ENCODE results near the gene SRD5A2.

SRD5A2 gene, protein sequence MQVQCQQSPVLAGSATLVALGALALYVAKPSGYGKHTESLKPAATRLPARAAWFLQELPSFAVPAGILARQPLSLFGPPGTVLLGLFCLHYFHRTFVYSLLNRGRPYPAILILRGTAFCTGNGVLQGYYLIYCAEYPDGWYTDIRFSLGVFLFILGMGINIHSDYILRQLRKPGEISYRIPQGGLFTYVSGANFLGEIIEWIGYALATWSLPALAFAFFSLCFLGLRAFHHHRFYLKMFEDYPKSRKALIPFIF

GRCh38 chr2:31580321-31581117 lies at the start of gene SRD5A2:
Gene SRD5A2 (minus strand): TSS chr2:31580938. CDS start chr2:31580900, 38 bp downstream.
- no peak for DNase-seq

DNA sequence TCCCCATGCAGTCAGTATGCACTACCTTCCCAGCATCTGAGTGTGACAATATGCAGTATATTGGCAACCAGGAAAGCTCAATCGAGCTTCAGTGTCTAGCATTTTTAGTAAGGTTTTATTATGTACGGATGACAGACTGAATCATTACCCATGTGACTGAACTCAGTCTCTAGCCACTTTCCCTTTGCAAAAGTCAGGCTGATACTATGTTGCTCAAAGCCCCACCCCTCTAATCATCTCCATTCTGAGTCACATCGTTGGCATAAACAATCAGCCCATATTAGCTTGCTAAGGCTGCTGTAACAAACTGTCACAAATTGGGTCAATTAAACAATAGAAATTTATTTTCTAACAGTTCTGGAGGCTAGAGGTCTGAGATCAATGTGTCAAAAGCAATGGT lies 25.8 kb upstream of the SRD5A2 start:
- DNase-seq = no peak

DNA sequence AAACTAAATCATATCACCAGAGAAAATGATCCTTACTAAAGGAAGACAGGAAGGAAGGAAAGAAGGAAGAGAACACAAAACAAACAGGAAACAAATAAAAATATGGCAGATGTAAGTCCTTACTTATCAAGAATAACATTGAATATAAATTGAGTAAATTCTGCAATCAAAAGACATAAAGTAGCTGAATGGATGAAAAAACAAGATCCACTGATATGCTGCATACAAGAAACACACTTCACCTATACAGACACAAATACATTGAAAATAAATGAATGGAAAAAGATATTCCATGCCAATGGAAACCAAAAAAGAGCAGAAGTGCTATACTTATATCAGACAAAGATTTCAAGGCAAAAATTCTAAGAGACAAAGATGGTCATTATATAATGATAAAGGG lies 18.0 kb upstream of the SRD5A2 start:
- DNase-seq = no peak

GRCh38 chr2:31586230-31586629 lies 5.5 kb upstream of the SRD5A2 start:
- no peak for DNase-seq

- DNase-seq = no peak
These were observed 522 bp upstream of the SRD5A2 start for GRCh38 chr2:31581124-31581795.

GRCh38 chr2:31579996-31580320 lies 780 bp downstream of the SRD5A2 start:
- DNase-seq = no peak

- peak; percentile 21 for DNase-seq
These were observed 2.4 kb downstream of the SRD5A2 start for GRCh38 chr2:31578316-31578715.

DNA sequence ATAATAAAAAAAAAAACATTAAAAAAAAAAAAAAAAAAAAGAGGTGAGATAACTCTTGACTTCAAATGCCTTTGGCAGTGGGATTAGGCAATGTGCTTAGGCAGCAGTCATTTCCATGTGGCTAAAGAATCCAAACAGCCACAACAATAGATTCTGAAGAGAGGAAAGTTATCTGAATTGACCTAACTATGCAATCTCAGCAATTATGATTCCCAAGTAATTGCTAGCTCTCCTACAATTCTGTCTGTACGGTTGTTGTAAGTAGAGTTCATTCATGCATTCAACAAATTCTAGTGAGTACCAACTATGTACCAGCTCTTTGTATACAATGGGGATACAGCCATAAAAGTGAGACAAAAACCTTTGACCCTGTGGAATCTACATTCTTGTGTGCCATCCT lies 3.6 kb downstream of the SRD5A2 start:
- DNase-seq = no peak

DNA sequence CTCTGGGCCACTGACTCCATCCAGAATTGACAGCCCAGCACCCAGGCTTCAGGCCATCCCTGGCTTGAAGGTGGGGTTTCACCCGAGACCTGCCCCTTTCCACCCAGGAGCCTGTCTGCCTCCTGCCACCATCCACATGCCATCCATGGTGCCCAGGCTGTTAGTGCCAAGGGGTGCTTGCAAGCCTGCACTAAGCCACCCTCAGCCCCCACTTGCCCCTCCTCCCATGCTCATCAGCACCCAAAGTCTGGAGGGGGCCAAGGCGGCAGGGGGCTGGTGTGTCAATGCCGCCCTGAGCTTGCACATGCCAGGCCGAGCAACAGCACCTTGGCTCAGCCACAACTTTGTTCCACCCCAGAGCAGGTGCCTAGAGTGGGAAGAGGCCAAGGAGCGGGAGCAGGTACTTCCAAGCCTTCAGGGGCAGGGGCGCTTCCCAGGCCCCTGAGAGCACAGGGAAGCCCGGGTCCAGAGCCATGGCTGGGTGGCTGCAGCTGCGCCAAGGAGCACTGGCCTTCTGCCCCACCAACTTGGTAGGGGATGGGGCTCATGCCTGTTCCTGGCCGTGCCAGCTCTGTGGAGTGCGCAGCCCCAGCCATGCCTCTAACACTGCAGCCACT lies 12.0 kb downstream of the SRD5A2 start:
- no peak for DNase-seq

DNA sequence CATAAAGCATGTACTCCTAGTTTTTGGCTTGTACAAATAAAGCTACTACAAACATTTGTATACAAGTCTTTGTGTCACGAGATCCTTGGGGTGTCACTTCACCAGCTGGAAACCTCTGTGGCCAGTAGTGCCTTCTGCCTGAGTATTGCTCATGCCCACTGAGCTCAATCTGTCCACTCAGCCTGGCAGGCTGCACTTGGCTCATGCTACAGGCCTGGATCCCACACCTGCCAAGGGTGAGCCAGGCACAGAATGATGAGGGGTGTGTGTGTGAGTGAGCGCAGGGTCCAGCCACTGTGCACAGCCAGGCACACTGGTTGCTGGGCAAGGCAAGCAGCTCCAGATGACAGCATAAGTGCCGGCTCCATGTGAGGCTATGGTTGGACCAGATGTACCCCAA lies 13.1 kb downstream of the SRD5A2 start:
- DNase-seq = no peak

DNA sequence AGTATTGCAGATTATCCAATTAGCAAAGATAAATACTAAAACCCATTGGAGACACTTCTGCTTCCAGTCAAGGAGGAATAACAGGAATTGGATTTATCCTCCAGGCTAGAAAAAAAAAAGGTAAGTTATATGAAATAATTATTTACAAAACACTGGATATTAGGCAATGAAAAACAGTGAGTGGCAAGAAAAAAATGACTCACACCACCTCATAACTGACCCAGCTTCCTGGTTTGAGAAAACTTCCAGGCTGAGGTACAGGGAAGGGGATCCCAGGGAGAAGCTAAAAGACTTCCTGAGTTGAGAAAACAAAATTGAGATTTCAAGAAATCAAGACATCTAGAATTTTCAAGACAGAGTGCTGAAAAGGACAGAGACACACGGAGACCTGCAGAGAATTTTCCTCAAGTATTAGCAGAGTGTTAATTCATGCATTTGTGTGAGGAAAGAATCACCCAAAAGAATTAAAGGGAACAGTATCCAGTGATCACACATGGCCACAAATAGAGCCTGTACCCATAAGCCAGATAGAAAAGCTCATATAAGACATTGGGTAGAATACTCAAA lies 17.4 kb downstream of the SRD5A2 start:
- no peak for DNase-seq

GRCh38 chr2:31561823-31562222 lies 18.9 kb downstream of the SRD5A2 start:
- DNase-seq = no peak

DNA sequence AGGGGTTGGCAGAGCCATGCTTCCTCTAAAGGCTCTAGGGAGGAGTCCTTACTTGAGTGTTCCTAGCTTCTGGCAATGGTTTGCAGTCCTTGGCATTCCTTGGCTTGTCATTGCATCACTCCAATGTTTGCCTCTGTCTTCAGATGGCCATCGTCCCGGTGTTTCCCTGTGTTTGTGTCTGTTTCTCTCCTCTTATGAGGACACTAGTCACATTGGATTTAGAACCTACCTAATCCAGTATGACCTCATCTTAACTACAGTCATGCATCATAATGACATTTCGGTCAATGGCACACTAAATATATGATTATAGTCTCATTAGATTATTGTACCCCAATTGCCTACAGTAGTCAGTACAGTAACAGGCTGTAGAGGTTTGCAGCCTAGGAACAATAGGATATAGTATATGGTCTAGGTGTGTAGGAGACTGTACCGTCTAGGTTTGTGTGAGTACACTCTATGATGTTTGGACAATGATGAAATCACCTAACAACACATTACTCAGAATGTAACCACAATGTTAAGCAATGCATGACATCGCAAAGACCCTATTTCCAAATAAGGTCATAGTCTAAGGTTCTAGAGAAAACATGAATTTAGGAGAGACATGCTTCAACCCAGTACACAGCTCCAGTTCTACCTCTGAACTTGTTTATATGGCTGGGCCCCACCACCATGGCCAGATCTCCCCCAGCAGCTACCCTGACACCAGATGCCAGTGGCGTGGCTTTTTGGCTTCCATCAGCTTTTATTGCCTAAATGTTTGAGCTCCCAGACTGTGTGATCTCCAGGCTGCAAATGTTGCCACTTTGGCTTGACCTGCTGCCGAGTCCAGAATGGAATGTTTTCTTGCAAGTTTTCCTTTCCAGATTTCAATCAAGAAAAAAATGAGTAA lies 22.1 kb downstream of the SRD5A2 start:
- DNase-seq = peak; percentile 75

DNA sequence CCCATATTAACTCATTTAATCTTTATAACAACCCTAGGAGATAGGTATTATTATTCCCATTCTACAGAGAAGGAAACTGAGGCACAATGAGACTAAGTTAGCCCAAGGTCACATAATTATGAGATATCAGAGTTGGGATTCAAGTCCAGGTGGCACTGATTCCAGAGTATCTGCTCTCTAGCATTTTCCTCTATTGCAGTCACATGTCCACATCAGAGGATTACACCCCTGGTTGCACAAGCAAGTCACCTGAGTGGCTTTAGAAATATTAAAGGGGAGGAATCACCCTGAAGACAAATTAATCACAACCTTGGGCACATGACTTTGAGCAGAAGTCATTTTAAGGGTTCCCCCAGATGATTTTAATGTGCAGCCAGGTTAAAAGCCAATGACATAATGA lies 23.8 kb downstream of the SRD5A2 start:
- no peak for DNase-seq

DNA sequence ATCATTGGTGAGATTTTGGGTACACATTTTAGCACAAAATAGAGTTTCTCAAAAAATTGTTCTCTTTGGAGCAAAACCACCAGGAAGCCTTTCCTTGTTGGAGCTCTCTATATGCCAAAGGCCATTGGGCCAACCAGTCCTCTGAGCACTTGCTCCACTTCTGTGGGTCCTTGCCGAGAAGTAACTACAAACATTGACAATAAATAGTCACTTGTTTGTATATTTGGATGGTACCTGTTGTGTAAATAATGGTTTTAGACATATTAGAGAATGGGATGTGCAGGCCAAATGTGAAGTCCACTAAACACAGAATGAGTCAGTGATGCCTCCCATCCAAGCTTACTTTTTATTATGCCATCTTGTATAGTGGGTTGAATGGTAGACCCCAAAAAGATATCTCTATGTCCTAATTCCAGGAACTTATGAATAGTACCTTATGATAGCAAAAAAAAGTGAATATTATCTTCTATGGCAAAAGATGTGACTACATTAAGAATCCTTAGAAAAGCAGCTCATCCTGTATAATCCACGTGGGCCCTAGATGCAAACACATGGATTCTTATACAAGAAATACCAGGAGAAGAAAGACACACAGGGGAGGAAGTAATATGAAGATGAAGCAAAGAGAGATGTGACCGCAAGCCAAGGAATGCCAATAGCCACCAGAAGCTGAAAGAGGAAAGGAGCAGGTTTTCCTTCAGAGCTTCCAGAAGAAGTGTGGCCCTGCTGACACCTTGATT lies 24.6 kb downstream of the SRD5A2 start:
- no peak for DNase-seq

GRCh38 chr2:31553362-31553761 lies 27.4 kb downstream of the SRD5A2 start:
- no peak for DNase-seq

GRCh38 chr2:31547485-31547884 lies 33.3 kb downstream of the SRD5A2 start:
- no peak for DNase-seq

- DNase-seq = no peak
These were observed 38.9 kb downstream of the SRD5A2 start for GRCh38 chr2:31541853-31542252.

DNA sequence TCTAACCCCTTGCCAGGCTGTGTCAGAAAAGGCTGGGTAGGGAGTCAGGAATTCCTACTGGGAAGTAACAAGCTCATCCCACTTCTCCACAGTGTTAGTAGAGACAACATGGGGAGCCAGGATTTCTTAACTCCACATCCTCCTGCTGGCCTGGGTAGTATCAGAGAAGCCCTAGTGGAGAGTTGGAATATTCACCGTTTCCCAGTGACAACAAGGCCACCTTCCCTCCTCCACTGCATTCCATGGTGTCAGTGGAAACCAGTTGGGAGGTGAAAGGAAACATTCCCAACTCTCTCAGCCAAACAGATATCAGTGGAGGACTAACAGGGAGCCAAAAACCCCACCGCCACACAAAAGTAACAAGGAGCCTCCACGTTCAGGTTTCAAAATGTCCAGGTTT lies 41.2 kb downstream of the SRD5A2 start:
- DNase-seq = no peak

DNA sequence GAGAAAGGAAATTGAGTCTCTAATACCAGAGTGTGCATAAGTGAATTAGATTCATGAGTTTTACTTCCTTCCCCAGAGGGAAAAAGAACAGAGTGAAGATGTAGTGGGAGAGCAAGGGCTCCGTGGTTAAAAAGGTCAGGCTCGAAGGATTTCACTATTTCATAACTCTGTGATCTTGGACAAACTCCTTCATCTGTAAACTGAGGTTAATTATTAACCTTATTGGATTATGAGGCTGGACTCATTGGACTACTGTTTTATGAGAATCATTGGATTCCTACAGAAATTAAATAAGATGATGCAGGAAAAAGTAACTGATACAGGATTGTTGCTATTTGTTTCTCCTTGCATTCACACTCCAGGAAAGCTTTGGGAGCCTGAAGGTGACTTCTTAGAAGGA lies 45.0 kb downstream of the SRD5A2 start:
- DNase-seq = peak; percentile 52

DNA sequence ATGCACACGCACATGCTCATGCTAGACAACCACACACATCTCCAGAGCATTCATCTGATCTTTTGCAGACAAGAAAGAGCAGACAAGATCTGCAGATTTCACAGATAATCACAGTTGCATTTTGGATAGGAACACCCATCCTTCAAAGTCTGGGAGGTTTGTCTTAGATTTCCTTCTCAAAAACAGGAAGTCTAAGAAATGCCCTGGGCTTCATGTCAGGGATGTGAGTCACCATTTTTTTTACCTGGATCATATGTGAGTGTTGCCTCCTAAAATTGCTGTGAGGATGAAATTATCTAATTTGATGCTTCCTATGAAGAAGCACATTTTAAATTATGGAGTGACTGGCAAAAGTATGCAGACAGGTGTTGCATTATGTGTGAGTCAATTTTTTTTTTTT lies 46.1 kb downstream of the SRD5A2 start:
- no peak for DNase-seq

DNA sequence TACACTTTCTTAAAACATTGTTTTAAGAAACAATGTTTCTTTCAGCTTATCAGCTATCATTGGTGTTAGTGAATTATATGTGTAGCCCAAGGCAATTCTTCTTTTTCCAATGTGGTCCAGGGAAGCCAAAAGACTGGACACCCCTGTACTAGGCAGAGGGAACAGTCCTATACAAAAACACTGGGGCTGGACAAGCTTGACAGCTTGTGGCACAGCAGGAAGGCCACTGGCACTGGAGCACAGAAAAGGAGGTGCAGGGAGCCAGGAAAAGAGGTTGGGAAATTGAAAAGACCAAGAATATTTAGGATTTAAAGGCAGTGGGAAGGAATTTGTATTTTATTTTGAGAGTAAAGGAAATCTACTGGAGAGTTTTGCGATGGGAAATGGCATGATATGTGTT lies 47.7 kb downstream of the SRD5A2 start:
- DNase-seq = no peak
